Medulla oblongata (tissue), 1 donor: ENCODE data around the gene COA7.

Experiments
- DNase-seq: peaks from one replicate; pipeline ENCODE4 v3.0.0-alpha.2; 2015; ENCODE audit errors: extremely low spot score

The COA7 gene

GRCh38 chr1:52669696-52670095 lies 28.5 kb downstream of the COA7 start:
- no peak for DNase-seq

GRCh38 chr1:52668711-52669110 lies 29.4 kb downstream of the COA7 start:
- DNase-seq = no peak

GRCh38 chr1:52667984-52668383 lies 30.2 kb downstream of the COA7 start:
- DNase-seq = no peak

GRCh38 chr1:52667290-52667689 lies 30.9 kb downstream of the COA7 start:
- DNase-seq = no peak

- no peak for DNase-seq
Observed at GRCh38 chr1:52665006-52665941, 32.9 kb downstream of the COA7 start.

GRCh38 chr1:52663716-52664115 lies 34.4 kb downstream of the COA7 start:
- no peak for DNase-seq

- no peak for DNase-seq
Observed at GRCh38 chr1:52662645-52663313, 35.4 kb downstream of the COA7 start.

GRCh38 chr1:52660807-52661206 lies 37.3 kb downstream of the COA7 start:
- DNase-seq = no peak

GRCh38 chr1:52659851-52660596 lies 38.1 kb downstream of the COA7 start:
- no peak for DNase-seq

GRCh38 chr1:52659356-52659755 lies 38.8 kb downstream of the COA7 start:
- DNase-seq = no peak

GRCh38 chr1:52658795-52659194 lies 39.4 kb downstream of the COA7 start:
- DNase-seq = no peak

GRCh38 chr1:52657702-52658101 lies 40.4 kb downstream of the COA7 start:
- DNase-seq = no peak

- DNase-seq = no peak
Observed at GRCh38 chr1:52654063-52654462, 44.1 kb downstream of the COA7 start.

GRCh38 chr1:52653207-52653849 lies 44.8 kb downstream of the COA7 start:
- DNase-seq = no peak

GRCh38 chr1:52651904-52652303 lies 46.2 kb downstream of the COA7 start:
- no peak for DNase-seq

- no peak for DNase-seq
Observed at GRCh38 chr1:52645261-52645660, 52.9 kb downstream of the COA7 start.

- DNase-seq = no peak
Observed at GRCh38 chr1:52641307-52641706, 56.8 kb downstream of the COA7 start.

GRCh38 chr1:52640697-52641096 lies 57.5 kb downstream of the COA7 start:
- no peak for DNase-seq

GRCh38 chr1:52637946-52638345 lies 60.2 kb downstream of the COA7 start:
- no peak for DNase-seq

GRCh38 chr1:52636721-52637695 lies 61.1 kb downstream of the COA7 start:
- DNase-seq = peak; percentile 54
